Urinary bladder (tissue), 4 donors: ENCODE data around the gene SMARCD1. TPM values are rescaled to one million over a fixed set of nuclear protein-coding genes. Genes with fewer than 3 reads are reported as not detected.
A peak's percentile ranks its signal among the peaks of the same experiment; 100 is the strongest.
"Not testable (repeated sequence)": the region's sequence is repeated elsewhere in the genome, so short reads cannot be mapped to it uniquely, and the experiment has no call there.

ENCODE experiments used
- DNase-seq: peaks from one replicate; pipeline ENCODE4 v3.0.0-alpha.2; 2015; ENCODE audit errors: extremely low spot score
- H3K27ac ChIP-seq: one replicate; pipeline ENCODE4 v1.5.1; 2013; ENCODE audit warnings: low read depth, mild to moderate bottlenecking, moderate library complexity
- H3K36me3 ChIP-seq: one replicate; pipeline ENCODE4 v1.6.1; 2013; ENCODE audit warnings: mild to moderate bottlenecking, moderate library complexity; ENCODE audit not compliant: insufficient read depth
- H3K4me1 ChIP-seq: one replicate; pipeline ENCODE4 v1.6.1; 2013; ENCODE audit warnings: mild to moderate bottlenecking, moderate library complexity; ENCODE audit not compliant: insufficient read depth
- H3K4me3 ChIP-seq: one replicate; pipeline ENCODE4 v1.5.1; 2013; ENCODE audit warnings: low read depth, low read length
- WGBS: extraction: QIAGEN DNeasy Blood & Tissue Kit; methylation state at CpG from one replicate; pipeline ENCODE4 v1.1.7; 2013; 5-methylcytosine and 5-hydroxymethylcytosine counted together
- polyA plus RNA-seq: library from polyadenylated mRNA; stranded (reverse); fragments of 200-250 nt; gene quantifications from one replicate; pipeline ENCODE4 v1.2.3, GENCODE V29; 2013
- total RNA-seq: library from RNA; depleted of rRNA; stranded (reverse); fragments of >200 nt; gene quantifications from one replicate; pipeline ENCODE4 v1.2.3, GENCODE V29; 2014
- donor health status: healthy with polysubstance abuse.
- donor health status: healthy.

SMARCD1 gene
- total and polyA plus RNA-seq, 2 donors: 30.2 to 31.2 TPM

DNA sequence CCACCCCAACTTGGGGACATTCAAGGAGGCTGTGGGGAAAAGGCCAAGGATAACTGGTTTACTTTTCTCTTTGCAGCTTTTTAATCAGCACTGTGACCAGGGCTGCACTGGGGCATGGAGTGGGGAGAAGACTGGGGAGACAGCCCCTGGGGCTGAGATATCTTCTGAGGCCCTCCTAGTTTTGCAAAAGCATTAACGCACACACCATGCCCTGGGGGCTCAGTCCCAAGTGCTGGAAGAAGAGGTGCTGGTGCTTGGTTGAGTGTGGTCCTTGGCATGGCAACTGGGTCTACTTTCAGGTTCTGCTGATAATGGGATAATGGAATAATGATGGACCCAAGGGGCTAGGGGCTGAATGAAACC lies 9.4 kb upstream of the SMARCD1 start:
- Histone ChIP-seq H3K4me1 (no peaks in the 10 kb centered on the region), H3K36me3 (no peaks in the 10 kb centered on the region), H3K4me3 (no peak overlapping the region), H3K27ac (no peak overlapping the region)
- WGBS: 96% methylated on average over 1 of the region's 1 CpG
- no peak for DNase-seq

DNA sequence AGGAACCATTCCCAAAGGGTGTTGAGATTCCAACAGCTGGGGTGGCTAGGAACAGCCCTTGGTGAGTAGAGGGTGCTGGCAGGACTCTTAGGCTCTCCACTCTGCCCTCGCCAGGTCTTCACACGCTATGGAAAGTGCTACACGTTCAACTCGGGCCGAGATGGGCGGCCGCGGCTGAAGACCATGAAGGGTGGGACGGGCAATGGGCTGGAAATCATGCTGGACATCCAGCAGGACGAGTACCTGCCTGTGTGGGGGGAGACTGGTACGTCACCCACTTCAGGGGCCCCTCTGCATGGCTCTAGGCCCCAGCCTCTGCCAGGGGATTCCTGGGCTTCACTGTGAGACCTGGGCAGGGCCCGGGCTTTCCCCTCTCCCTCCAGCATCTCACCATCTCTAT lies 8.0 kb upstream of the SMARCD1 start:
- 93% methylated on average over 12 of the region's 12 CpGs for WGBS
- Histone ChIP-seq H3K4me3 (no peak overlapping the region), H3K4me1 (no peaks in the 10 kb centered on the region), H3K36me3 (no peaks in the 10 kb centered on the region), H3K27ac (no peak overlapping the region)
- no peak for DNase-seq

DNA sequence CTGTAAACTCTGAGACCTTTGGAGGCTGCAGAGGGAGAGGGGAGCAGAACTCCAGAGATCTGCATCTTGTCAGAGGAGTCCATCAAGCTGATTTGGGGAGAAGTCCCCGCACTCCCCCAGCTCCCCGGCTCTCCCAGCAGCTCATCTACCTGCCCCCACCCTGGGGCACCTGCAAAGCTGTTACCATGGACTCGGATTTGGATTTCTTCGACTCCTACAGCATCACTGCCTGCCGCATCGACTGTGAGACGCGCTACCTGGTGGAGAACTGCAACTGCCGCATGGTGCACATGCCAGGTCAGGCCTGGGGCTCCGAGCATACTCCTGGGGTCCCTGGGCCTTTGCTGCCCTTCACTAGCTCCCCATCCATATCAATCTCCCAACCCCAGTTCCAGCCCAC lies 6.9 kb upstream of the SMARCD1 start:
- Histone ChIP-seq H3K27ac (no peak overlapping the region), H3K36me3 (no peaks in the 10 kb centered on the region), H3K4me1 (no peaks in the 10 kb centered on the region), H3K4me3 (no peak overlapping the region)
- no peak for DNase-seq
- WGBS: 97% methylated on average over 10 of the region's 10 CpGs

DNA sequence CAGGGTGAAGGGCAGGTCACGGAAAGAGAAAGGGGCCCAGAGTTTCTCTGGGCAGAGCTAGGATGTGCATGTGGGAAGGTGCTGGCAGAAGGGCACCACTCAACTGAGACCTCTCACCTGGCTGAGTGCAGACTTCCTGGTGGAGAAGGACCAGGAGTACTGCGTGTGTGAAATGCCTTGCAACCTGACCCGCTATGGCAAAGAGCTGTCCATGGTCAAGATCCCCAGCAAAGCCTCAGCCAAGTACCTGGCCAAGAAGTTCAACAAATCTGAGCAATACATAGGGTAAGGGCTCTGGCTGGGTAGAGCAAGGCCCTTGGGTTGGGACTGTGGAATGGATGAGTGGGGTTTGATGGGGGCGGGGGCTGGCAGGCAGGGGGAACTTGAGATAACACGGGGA lies 5.4 kb upstream of the SMARCD1 start:
- no peak overlapping the region for H3K27ac ChIP-seq
- H3K4me3 ChIP-seq: no peak overlapping the region
- H3K4me1 ChIP-seq: no peaks in the 10 kb centered on the region
- DNase-seq: no peak
- WGBS: 84% methylated on average over 5 of the region's 5 CpGs
- no peaks in the 10 kb centered on the region for H3K36me3 ChIP-seq

DNA sequence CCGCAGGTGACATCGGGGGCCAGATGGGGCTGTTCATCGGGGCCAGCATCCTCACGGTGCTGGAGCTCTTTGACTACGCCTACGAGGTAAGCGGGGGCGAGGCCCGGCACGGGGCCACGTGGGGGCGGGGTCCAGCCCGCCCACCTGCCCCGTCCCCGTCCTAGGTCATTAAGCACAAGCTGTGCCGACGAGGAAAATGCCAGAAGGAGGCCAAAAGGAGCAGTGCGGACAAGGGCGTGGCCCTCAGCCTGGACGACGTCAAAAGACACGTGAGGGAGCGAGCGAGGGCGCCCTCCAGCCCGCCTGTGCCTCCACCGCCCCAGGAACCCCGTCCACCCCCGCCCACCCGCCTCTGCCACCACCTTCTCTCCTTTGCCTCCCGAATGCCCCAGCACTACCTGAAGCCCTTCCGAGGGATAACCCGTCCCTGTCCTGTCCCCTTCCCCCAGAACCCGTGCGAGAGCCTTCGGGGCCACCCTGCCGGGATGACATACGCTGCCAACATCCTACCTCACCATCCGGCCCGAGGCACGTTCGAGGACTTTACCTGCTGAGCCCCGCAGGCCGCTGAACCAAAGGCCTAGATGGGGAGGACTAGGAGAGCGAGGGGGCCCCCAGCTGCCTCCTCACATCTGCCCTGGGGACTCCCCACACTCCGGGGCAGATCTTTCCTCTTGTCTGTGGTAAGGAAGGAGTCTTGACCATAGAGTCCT lies 3.9 kb upstream of the SMARCD1 start:
- Histone ChIP-seq H3K27ac (no peak overlapping the region), H3K36me3 (no peaks in the 10 kb centered on the region), H3K4me1 (no peaks in the 10 kb centered on the region), H3K4me3 (no peak overlapping the region)
- 54% methylated on average over 46 of the region's 46 CpGs for WGBS
- DNase-seq: no peak

DNA sequence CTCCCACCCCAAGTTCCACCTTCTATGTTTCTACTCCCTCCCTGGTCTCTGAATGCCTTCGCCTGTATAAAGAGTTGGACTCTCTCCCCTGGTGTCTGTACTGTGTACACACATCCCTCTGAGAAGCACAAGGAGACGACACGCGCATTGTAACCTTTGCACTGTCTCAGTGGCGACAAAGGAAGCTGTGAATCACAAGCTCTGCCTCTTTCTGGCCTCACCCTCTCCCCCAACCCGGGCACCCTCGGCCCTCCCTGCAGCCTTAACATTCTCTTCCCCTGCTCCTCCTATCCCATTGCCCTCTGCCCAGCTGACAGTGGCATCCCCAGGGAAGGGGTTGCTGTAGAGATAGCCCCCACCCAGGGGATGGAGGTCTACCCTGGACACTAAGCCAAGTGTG lies 2.5 kb upstream of the SMARCD1 start:
- no peak overlapping the region for H3K4me3 ChIP-seq
- WGBS: 80% methylated on average over 7 of the region's 7 CpGs
- H3K4me1 ChIP-seq: no peaks in the 10 kb centered on the region
- H3K36me3 ChIP-seq: no peaks in the 10 kb centered on the region
- no peak overlapping the region for H3K27ac ChIP-seq
- DNase-seq: no peak

DNA sequence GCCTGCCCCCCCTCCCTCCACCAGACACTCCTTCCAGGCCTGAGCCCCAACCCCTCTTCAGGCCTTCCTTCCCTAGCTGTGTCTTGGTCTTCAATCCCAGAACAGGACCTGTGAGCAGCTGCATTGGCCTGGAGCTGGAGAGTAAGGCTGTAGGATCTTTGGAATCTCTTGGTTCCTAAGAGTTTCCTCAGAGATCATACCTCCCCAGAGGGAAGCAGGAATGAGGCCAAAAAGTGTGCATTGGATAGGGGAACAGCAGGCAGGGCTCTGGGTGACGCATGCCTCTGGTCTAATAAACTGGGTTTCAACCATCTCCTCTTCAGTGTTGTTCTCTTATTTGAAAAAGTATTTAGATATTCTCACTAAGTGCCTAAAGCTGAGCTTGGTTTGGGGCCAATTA lies 1.8 kb upstream of the SMARCD1 start:
- H3K4me3 ChIP-seq: no peak overlapping the region
- no peak for DNase-seq
- 81% methylated on average over 1 of the region's 1 CpG for WGBS
- no peaks in the 10 kb centered on the region for H3K36me3 ChIP-seq
- H3K27ac ChIP-seq: no peak overlapping the region
- H3K4me1 ChIP-seq: no peaks in the 10 kb centered on the region

DNA sequence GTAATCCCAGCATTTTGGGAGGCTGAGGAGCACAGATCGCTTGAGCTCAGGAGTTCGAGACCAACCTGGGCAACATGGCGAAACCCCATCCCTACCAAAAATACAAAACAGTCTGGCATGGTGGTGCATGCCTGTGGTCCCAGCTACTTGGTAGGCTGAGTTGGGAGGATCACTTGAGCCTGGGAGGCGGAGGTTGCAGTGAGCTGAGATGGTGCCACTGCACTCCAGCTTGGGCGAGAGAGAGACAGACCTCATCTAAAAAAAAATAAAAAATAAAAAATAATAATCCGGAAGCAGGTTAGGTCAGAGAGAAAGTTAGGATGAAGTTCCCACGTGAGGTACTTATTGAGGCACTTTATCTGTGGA lies 750 bp upstream of the SMARCD1 start:
- WGBS: 38% methylated on average over 7 of the region's 7 CpGs
- peak overlapping the region; percentile 80 for H3K4me3 ChIP-seq
- not testable (repeated sequence) for H3K4me1 ChIP-seq, H3K36me3 ChIP-seq, DNase-seq
- H3K27ac ChIP-seq: peak overlapping the region; percentile 94

DNA sequence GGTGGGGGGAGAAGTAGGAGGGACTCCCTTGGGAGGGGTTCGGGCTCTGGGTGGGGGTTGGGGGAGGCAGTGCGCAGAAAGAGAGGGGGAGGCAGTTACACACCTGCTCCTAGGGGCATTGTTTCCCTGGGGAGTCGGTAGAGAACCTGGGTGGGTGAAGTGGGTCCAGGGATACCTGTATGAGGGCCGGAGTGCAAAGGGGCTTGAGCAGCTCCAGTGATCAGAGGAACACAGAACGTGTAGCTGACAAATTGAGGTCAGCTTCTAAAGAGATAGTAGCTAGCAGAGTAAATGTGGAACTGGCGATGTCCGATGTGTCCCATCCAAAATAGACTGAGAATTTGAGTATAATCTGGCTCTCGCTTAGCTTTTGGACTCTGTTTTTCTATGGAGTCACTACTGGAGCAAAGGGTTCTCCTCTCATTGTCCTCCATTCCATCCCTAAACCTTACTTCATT lies 502 bp downstream of the SMARCD1 start:
- no peak for DNase-seq
- Histone ChIP-seq H3K27ac (peak overlapping the region; percentile 42), H3K36me3 (peaks cover 5% of the 10 kb centered on the region), H3K4me3 (peak overlapping the region; percentile 80), H3K4me1 (no peaks in the 10 kb centered on the region)
- WGBS: 6% methylated on average over 8 of the region's 8 CpGs

DNA sequence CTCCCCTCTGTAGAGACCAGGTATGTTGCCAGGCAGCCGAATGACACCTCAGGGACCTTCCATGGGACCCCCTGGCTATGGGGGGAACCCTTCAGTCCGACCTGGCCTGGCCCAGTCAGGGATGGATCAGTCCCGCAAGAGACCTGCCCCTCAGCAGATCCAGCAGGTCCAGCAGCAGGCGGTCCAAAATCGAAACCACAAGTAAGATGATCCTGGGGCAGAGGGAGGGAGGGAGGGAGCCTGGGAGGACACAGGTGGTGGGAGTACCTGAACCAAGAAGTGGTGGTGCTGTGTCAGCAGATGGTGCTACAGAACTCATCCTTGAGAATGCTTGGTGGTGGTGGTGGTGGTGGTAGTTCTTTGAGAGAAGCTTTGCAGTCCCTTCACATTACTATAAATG lies 1.0 kb downstream of the SMARCD1 start:
- Histone ChIP-seq H3K27ac (no peak overlapping the region), H3K4me1 (no peaks in the 10 kb centered on the region), H3K4me3 (peak overlapping the region; percentile 80), H3K36me3 (peaks cover 5% of the 10 kb centered on the region)
- no peak for DNase-seq
- WGBS: 75% methylated on average over 5 of the region's 5 CpGs

DNA sequence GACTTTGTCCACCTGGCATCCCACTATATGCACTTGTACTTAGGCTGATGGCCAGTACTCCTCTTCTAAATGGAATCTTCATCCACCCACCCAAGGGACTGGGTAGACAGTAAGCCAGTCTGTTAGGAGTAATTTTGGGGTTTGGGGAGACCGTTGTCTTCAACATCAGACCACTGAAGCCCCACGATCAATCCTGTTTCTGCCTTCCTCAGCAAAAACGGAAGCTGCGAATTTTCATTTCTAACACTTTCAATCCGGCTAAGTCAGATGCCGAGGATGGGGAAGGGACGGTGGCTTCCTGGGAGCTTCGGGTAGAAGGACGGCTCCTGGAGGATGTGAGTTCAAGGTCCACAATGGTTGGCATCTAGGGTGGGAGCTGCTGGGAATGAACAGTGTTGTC lies 2.0 kb downstream of the SMARCD1 start:
- Histone ChIP-seq H3K4me1 (no peaks in the 10 kb centered on the region), H3K36me3 (peaks cover 5% of the 10 kb centered on the region)

DNA sequence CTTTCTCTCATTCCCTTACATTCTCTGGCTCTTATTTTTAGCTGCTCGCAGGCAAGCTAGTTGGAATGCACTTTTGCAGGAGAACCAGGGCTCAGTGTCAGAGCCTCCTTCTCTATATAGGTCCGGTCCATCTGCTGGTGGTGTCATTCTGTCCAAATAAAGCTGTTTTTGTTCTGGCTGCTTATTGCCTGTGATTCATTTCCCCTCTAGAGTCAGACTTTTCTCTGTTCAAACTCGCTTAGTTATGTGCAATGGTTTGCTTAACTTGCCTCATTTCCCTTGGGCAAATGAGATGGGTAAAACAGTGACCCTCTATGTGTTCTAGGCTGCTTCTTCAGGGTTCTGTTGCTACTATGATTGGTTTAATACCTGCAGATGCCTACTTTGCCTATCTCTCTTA lies 2.9 kb downstream of the SMARCD1 start:
- WGBS: 69% methylated on average over 3 of the region's 3 CpGs
- Histone ChIP-seq H3K36me3 (peaks cover 5% of the 10 kb centered on the region), H3K4me1 (no peaks in the 10 kb centered on the region), H3K4me3 (no peak overlapping the region), H3K27ac (no peak overlapping the region)
- DNase-seq: no peak

More for the DNA sequence above, 2.0 kb downstream of the SMARCD1 start:
- no peak overlapping the region for H3K4me3 ChIP-seq
- no peak for DNase-seq
- WGBS: 87% methylated on average over 9 of the region's 9 CpGs
- H3K27ac ChIP-seq: no peak overlapping the region

DNA sequence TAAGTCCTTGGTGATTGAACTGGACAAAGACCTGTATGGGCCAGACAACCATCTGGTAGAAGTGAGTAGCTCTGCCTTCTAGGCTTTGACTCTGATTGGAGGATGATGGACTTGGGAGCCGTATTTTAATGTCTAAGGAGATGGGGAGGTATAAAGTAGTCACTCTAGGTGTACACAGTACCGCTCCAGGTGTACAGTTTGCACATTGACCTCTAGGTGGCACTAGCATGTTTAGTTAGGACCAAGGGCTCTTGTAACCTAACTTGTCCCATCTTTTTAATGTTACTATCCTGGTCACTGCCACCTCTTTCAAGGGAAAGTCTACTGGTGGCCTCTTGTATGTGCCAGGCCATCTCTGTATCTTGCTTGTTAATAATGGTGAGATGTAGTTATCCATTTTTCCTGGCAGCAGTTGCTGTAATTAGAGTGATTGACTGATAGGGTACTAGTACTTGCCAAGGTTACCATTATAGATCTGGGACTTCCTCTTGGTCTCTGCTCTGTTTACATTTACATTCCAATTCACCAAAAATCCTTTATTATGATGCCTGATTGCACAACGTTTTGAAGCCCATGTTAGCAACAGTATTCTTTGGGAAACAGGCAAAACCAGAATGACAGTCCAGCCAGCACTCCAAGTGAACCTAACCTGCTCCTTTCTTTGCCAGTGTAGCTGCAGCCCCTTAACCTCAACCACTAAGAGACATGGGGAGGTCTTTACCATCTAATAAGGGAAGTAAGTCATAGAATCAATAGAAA lies 3.6 kb downstream of the SMARCD1 start:
- Histone ChIP-seq H3K4me1 (no peaks in the 10 kb centered on the region), H3K36me3 (peaks cover 5% of the 10 kb centered on the region), H3K4me3 (no peak overlapping the region), H3K27ac (no peak overlapping the region)
- DNase-seq: no peak
- 31% methylated on average over 3 of the region's 3 CpGs for WGBS

DNA sequence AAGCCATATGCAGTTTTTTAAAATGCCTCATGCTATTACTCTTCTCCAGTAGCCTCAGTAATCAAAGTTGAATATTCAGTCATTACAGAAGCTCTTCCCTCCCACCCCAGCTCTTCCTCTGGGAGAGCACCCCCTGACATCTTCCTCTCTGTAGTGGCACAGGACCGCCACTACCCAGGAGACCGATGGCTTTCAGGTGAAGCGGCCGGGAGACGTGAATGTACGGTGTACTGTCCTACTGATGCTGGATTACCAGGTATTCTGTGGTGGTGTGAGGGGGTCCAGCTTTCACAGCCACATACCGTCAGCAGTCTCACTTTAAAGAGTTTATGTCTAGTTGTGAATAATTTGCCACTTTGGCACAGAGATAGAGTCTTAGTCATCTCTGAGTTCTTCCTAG lies 4.6 kb downstream of the SMARCD1 start:
- H3K36me3 ChIP-seq: peaks cover 5% of the 10 kb centered on the region
- no peak for DNase-seq
- H3K4me1 ChIP-seq: no peaks in the 10 kb centered on the region
- H3K27ac ChIP-seq: no peak overlapping the region
- WGBS: 94% methylated on average over 7 of the region's 7 CpGs
- no peak overlapping the region for H3K4me3 ChIP-seq
